GM21367 (cell line): ENCODE measurements around the gene SRRM5.
A peak's percentile ranks its signal among the peaks of the same experiment; 100 is the strongest.
"Not testable (repeated sequence)": the region's sequence is repeated elsewhere in the genome, so short reads cannot be mapped to it uniquely, and the experiment has no call there.

ENCODE experiments used
- ATAC-seq: cut with Tn5 transposase; IDR thresholded peaks from one replicate; pipeline ENCODE4 v1.9.1; 2021; ENCODE audit not compliant: unreplicated experiment

The SRRM5 gene, protein sequence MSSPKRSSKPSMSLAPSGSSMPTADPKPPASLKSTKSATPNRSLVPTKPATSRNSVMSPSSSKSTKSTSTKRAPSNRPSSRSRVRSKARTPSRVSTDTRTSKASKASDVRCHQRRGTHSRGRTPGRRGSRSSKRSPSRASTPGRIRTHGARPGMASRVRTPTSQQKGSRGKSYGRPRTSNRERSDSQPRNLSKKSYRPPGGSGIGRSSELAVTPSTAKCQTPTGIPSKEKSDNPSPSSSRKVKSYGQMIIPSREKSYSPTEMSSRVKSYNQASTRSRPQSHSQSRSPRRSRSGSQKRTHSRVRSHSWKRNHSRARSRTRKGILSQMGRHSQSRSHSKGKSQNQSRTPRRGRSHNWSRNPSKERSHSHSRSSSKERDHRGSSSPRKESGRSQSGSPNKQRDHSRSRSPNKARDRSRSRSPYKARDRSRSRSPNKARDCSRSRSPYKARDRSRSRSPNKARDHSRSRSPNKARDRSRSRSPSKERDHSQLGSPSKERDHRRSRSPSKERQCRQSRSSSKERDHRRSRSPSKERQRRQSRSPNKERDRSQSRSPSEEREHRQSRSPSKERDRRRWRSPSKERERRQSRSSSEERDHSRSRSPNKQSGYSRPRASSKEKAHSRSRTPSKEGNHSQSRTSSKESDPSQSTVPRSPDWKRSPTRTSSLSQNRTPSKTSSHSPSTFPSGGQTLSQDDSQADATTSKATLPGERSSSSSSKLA

GRCh38 chr19:43611788-43612187 lies at the start of gene SRRM5:
TSS of gene SRRM5 (plus strand) at chr19:43612088. CDS start at chr19:43612122, 34 bp downstream.
- ATAC-seq = no peak

GRCh38 chr19:43562226-43562697 lies 49.6 kb upstream of the SRRM5 start:
- ATAC-seq = no peak

- ATAC-seq = peak; percentile 67
These were observed 49.1 kb upstream of the SRRM5 start for GRCh38 chr19:43562698-43563241.

DNA sequence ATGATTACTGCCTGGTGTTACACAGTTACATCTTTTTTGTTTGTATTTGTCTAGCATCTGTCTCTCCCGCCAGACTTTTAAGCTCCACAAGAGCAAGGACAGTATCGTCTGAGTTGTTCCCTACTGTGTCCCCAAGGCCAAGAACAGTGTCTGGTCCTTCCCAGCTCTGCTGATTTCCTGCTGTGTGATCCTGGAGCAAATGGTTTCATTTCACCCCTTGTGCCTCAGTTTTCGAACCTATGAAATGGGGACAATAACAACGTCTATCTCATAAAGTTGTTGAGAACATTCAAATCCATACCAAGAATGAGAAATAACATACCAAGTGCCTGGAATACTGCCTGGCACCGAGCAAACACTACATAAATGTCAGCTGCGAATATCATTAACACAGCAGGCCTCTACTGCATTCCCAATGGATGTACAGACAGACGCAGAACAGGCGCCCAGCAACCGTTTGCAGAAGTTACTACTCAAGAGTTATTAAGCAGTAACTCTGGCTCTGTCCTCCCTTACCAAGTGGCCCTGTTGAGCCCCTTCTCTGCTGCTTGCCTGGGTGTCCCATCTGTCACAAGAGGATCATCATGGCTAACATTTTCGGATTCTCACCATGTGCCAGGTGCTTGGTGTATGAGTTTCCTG lies 48.0 kb upstream of the SRRM5 start:
- ATAC-seq = no peak

DNA sequence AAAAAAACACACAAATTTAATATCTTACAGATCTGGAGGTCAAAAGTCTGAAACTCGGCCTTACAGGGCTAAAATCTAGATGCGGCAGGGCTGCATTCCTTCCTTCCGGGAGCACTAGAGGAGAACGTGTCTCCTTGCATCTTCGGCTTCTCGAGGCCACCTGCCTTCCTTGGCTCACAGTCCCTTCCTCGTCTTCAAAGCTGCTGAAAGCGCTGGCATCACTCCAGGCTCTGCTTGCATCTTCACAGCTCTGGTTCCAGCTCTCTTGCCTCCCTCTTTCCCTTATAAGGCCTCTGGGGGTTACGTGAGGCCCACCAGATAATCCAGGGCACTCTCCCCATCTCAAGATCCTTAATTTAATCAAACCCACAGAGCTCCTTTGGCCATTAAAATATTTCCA lies 47.1 kb upstream of the SRRM5 start:
- ATAC-seq = no peak

DNA sequence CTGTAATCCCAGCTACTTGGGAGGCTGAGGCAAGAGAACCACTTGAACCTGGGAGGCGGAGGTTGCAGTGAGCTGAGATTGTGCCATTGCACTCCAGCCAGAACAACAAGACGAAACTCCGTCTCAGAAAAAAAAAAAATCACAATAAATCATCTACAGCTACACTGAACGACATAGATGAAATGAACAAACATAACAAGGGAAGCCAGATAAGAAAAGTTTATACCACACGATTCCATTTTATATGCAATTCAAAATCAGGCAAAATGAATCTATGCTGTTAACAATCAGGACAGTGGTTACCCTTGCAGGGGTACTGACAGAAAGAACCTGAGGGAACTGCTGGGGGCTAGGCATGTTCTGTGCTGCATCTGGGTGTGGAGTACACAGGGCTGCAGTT lies 42.2 kb upstream of the SRRM5 start:
- no peak for ATAC-seq

GRCh38 chr19:43570174-43570791 lies 41.6 kb upstream of the SRRM5 start:
- no peak for ATAC-seq

GRCh38 chr19:43572171-43572588 lies 39.7 kb upstream of the SRRM5 start:
- ATAC-seq = no peak

- no peak for ATAC-seq
These were observed 37.3 kb upstream of the SRRM5 start for GRCh38 chr19:43574424-43575155.

- peak; percentile 89 for ATAC-seq
These were observed 36.5 kb upstream of the SRRM5 start, which contains the start of the genes PINLYP and XRCC1 for GRCh38 chr19:43575156-43575950. TSS of gene PINLYP (plus strand) at chr19:43575801. CDS start at chr19:43577192, 1,391 bp downstream. TSS of gene XRCC1 (minus strand) at chr19:43575527. CDS start at chr19:43575458, 69 bp downstream.

DNA sequence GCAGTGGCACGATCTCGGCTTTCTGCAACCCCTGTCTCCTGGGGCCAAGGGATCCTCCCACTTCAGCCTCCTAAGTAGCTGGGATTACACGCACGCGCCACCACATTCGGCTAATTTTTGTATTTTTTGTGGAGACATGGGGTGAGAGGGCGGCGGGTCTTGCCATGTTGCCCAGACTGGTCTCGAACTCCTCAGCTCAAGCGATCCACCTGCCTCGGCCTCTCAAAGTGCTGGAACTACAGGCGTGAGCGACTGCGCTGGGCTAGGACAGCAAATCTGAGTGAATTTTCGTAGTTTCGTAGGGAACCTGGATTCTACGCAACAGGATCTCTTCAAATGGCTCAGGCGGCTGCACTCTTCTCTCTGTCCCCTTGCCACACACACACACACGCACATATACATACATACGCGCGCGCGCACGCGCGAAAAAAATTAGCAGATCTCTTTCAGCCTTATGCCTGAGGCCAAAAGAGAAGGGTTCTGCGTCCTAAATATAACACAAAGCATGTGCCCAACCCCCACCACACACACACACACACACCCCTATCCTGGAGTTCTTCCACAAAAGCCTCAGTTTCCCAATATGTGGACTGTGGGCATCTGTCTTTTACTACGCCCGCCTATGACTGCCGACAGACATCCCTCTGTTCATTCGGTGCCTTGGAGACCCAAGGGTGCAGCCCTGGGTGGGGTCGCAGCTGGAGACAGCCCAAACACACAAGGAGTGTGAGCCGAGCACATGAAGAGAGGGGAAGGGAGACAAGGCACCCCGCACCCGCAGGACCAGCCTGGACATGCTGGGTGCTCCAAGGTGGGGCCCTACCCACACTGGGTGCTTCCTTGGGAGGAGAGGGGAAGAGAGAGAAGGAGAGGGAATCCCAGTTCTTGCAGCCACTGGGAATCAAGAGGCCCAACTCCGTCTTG lies 35.7 kb upstream of the SRRM5 start:
- ATAC-seq = no peak

DNA sequence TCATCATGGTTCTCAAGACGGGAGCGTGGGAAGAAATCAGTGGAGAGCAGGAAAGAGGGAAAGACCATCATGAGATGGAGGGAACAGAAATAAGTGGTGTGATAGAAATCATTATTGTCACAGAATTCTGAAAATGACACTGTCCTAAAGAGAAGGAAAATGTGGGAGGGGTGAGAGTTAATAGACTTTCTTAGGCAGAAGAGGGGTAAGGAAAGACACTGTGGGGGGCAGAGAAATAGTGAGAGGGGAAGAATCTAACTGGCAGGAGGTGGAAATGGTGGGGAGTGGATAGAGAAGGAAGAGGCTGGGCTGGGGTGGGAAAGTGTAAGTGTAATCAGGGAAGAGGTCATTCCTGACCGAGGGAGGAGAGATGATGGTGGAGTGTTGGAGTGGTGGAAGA lies 33.1 kb upstream of the SRRM5 start:
- ATAC-seq = no peak

GRCh38 chr19:43581467-43581866 lies 30.4 kb upstream of the SRRM5 start:
- ATAC-seq = no peak

DNA sequence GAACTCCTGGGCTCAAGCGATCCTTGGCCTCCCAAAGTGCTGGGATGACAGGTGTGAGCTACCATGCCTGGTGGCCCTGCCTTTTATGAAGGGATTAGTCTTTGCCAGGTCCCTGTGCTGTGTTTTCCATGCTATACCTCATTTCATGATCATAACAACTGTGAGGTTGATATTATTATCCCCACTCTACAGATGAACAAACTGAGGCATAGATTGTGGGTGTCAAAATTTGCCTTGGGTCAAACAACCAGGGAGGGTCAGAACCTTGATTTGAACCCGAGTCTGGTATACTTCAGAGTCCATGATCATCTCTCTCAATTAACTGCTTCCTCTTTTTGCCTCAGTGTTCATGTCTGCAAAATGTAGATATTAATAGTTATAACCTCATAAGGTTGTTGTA lies 29.4 kb upstream of the SRRM5 start:
- no peak for ATAC-seq

- no peak for ATAC-seq
These were observed 27.4 kb upstream of the SRRM5 start for GRCh38 chr19:43584484-43584883.

GRCh38 chr19:43586346-43586745 lies 25.5 kb upstream of the SRRM5 start:
- no peak for ATAC-seq

- ATAC-seq = not testable (repeated sequence)
These were observed 24.9 kb upstream of the SRRM5 start for GRCh38 chr19:43587029-43587428.

- no peak for ATAC-seq
These were observed 22.6 kb upstream of the SRRM5 start for GRCh38 chr19:43589277-43589676.
